GM19397 (cell line): Measurements from ENCODE around the gene ARPC5L.
"Not testable (repeated sequence)": the region's sequence is repeated elsewhere in the genome, so short reads cannot be mapped to it uniquely, and the experiment has no call there.

Experiments
- ATAC-seq: cut with Tn5 transposase; IDR thresholded peaks from one replicate; pipeline ENCODE4 v1.9.1; 2021; ENCODE audit warnings: mild to moderate bottlenecking, moderate library complexity; ENCODE audit not compliant: unreplicated experiment

Gene ARPC5L

GRCh38 chr9:124889006-124889405 is 27.1 kb downstream of the ARPC5L start:
- no peak for ATAC-seq

- no peak for ATAC-seq
These were observed 28.2 kb downstream of the ARPC5L start for GRCh38 chr9:124890179-124890578.

GRCh38 chr9:124894035-124894740 is 32.3 kb downstream of the ARPC5L start:
- ATAC-seq: no peak

- ATAC-seq: no peak
These were observed 32.8 kb downstream of the ARPC5L start for GRCh38 chr9:124894741-124895170.

- no peak for ATAC-seq
These were observed 35.9 kb downstream of the ARPC5L start for GRCh38 chr9:124897570-124898460.

- ATAC-seq: no peak
These were observed 37.9 kb downstream of the ARPC5L start for GRCh38 chr9:124899845-124900244.

DNA sequence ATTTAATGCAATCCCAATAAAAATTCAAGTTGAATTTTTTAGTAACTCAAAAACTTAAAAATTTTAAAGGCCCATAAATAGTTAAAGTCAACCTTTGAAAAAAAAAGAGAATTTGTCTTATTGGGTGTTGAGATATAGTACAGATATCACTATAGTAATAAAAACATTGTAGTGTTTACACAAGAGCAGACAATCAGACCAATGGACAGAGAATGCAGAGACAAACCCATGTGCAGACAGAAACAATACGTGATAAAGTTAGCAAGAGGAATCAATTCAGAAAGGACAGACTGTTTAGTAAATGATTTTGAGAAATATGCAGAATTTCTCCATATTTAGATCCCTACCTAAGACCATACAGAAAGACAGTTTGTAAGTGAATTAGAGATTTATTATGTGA is 45.0 kb downstream of the ARPC5L start:
- ATAC-seq: no peak

- ATAC-seq: no peak
These were observed 46.2 kb downstream of the ARPC5L start for GRCh38 chr9:124908098-124908497.

DNA sequence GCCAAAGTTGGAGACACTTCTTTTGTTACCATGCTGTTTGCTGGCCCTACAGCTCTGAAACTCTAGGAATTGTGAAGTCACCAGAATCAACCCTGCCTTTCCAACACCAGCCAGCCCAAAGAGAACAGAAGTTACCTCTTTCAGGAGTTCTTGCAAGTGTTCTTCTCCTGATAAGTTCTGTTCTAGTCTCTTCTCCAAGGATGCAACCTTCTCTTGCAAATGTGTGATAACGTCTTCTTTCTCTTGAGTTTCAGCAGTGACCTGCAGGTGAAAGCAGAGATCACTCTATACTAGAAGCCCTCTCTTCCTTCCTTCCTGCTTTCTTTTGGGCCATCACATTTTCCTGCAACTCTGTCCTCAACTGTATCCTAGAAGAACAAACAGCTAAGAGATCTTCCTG is 49.8 kb downstream of the ARPC5L start:
- ATAC-seq: no peak

GRCh38 chr9:124913378-124913777 is 51.4 kb downstream of the ARPC5L start:
- ATAC-seq: no peak

DNA sequence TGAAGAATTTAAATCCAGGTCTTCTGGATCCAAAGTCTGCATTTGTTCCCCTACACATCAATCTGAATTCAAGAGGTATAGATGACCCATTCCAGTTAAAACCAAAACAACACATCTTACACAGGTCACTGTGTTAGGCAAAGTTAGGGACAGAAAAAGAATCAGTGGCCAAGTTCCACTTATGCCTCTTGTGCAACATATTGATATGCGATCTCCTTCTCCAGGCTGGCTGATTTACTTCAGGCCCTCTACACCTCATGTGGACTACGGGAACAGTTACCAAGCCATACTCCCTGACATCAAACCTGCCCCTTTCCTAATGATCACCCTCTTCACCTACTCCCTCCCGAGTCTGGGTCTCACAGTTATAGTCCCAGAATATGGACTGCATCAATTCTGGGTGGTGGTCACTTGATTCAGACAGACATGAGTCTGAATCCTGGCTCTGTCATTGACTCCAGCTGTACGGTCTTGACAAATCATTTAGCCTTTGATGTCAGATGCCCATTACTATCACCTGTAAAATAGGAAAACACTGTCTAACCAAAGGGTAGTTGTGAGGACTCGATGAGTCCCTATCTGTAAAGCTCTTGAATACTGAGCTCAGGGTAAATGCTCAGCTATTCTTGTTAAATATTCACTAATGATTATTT is 52.9 kb downstream of the ARPC5L start:
- ATAC-seq: no peak

DNA sequence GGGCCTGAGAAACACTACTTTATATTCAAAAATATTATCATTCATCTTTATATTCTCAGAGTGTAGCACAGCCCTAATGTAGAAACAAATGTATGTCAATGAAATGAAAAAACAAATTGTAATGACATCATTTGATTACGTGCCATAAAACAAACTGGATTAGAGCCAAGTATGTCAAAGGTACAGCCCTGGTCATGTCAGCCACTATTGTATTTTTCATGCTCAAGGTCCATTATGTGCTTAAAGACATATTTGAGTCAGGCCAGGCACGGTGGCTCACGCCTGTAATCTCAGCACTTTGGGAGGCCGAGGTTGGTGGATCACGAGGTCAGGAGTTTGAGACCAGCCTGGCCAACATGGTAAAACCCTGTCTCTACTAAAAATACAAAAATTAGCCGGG is 58.5 kb downstream of the ARPC5L start:
- not testable (repeated sequence) for ATAC-seq
